Measurements from ENCODE around the gene YDJC. TPM values are rescaled to one million over a fixed set of nuclear protein-coding genes. Genes with fewer than 3 reads are reported as not detected.
A peak's percentile ranks its signal among the peaks of the same experiment; 100 is the strongest.

YDJC gene
- total and polyA plus RNA-seq, 2 of the 13 experiments (the other 11 are each of a cell fraction or from before 2014, with no cell fraction given) = 15.3 to 32.0 TPM

GRCh38 chr22:21657360-21658032, 27.7 kb upstream of the YDJC start (continued):
- TF ChIP-seq DZIP1 (CRISPR knock-in tag; IDR thresholded peaks at IDR 0.05) (peak; percentile 85), BRF2 (CRISPR knock-in tag; IDR thresholded peaks at IDR 0.05) (0 out of 2 replicates have a peak, but pooled peaks have one; percentile 35), THRA (CRISPR knock-in tag; IDR thresholded peaks at IDR 0.05; ENCODE audit: borderline replicate concordance) (peak; percentile 52; the same call in 1 of the 2 replicates), ZBTB39 (CRISPR knock-in tag; IDR thresholded peaks at IDR 0.05) (peak; percentile 24; the same call in 1 of the 2 replicates), ZNF414 (CRISPR knock-in tag; IDR thresholded peaks at IDR 0.05) (peak; percentile 71; the same call in 1 of the 2 replicates), ZFY (CRISPR knock-in tag; IDR thresholded peaks at IDR 0.05) (peak; percentile 68), ZNF570 (CRISPR knock-in tag; IDR thresholded peaks at IDR 0.05; ENCODE audit: borderline replicate concordance) (no peak), HMGA1 (CRISPR knock-in tag; conservative IDR thresholded peaks at IDR 0.05) (no peak), MTERF4 (CRISPR knock-in tag; IDR thresholded peaks at IDR 0.05) (peak; percentile 57; the same call in 1 of the 2 replicates), ZNF264 (CRISPR knock-in tag; IDR thresholded peaks at IDR 0.05) (no peak), HNRNPH1 (optimal IDR thresholded peaks at IDR 0.05; ENCODE audit: low read depth, low read length) (no peak), LCORL (IDR thresholded peaks at IDR 0.05) (no peak), LCORL (CRISPR knock-in tag; IDR thresholded peaks at IDR 0.05) (peak; percentile 55; the same call in 1 of the 2 replicates), SUZ12 (IDR thresholded peaks at IDR 0.05; ENCODE audit: low read depth, low read length) (no peak), CENPT (CRISPR knock-in tag; IDR thresholded peaks at IDR 0.05; ENCODE audit: low read depth) (no peak), IKZF4 (CRISPR knock-in tag; IDR thresholded peaks at IDR 0.05; ENCODE audit: borderline replicate concordance, low read depth, not compliant biosample characterization) (no peak), KDM2A (CRISPR knock-in tag; IDR thresholded peaks at IDR 0.05; ENCODE audit: borderline replicate concordance, low read depth) (peak; percentile 97), HNRNPLL (IDR thresholded peaks at IDR 0.05; ENCODE audit: low read depth, low read length, poor library complexity, severe bottlenecking) (peak; percentile 80), ZNF724P (CRISPR knock-in tag; IDR thresholded peaks at IDR 0.05; ENCODE audit: borderline replicate concordance) (no peak)
